Measurements from ENCODE around the gene ARMC10.
"Not testable (repeated sequence)": the region's sequence is repeated elsewhere in the genome, so short reads cannot be mapped to it uniquely, and the experiment has no call there.

The ARMC10 gene

GRCh38 chr7:103074519-103075336, at the start of gene ARMC10, which contains the start of gene FBXL13:
ARMC10 (plus strand) TSS chr7:103075140; CDS start chr7:103075273, 133 bp downstream.
FBXL13 (minus strand) TSS chr7:103074796.
- DNase-seq = peak; percentile 91

GRCh38 chr7:103025341-103025740, 49.6 kb upstream of the ARMC10 start:
- DNase-seq = peak; percentile 92

GRCh38 chr7:103031024-103031423, 43.9 kb upstream of the ARMC10 start:
- no peak for DNase-seq

GRCh38 chr7:103031781-103032180, 43.2 kb upstream of the ARMC10 start:
- no peak for DNase-seq

GRCh38 chr7:103034318-103034717, 40.6 kb upstream of the ARMC10 start:
- not testable (repeated sequence) for DNase-seq

- DNase-seq = no peak
Observed at GRCh38 chr7:103037476-103037822, 37.5 kb upstream of the ARMC10 start.

GRCh38 chr7:103037823-103038739, 36.9 kb upstream of the ARMC10 start:
- not testable (repeated sequence) for DNase-seq

- DNase-seq = peak; percentile 18
Observed at GRCh38 chr7:103041815-103042214, 33.1 kb upstream of the ARMC10 start.

GRCh38 chr7:103048833-103049232, 26.1 kb upstream of the ARMC10 start:
- peak; percentile 56 for DNase-seq

- no peak for DNase-seq
Observed at GRCh38 chr7:103051519-103051918, 23.4 kb upstream of the ARMC10 start.

GRCh38 chr7:103056006-103056405, 18.9 kb upstream of the ARMC10 start:
- DNase-seq = not testable (repeated sequence)

- no peak for DNase-seq
Observed at GRCh38 chr7:103058122-103058521, 16.8 kb upstream of the ARMC10 start.

- DNase-seq = no peak
Observed at GRCh38 chr7:103059471-103059870, 15.5 kb upstream of the ARMC10 start.

- DNase-seq = no peak
Observed at GRCh38 chr7:103063895-103064294, 11.0 kb upstream of the ARMC10 start.

GRCh38 chr7:103065667-103066066, 9.3 kb upstream of the ARMC10 start:
- DNase-seq = peak; percentile 47

GRCh38 chr7:103068414-103069403, 6.2 kb upstream of the ARMC10 start:
- DNase-seq = no peak

- no peak for DNase-seq
Observed at GRCh38 chr7:103071000-103071399, 3.9 kb upstream of the ARMC10 start.

- DNase-seq = no peak
Observed at GRCh38 chr7:103073989-103074518, 886 bp upstream of the ARMC10 start.

GRCh38 chr7:103075337-103075918, 488 bp downstream of the ARMC10 start:
- DNase-seq = peak; percentile 38

GRCh38 chr7:103076764-103077163, 1.8 kb downstream of the ARMC10 start:
- no peak for DNase-seq

GRCh38 chr7:103077318-103077717, 2.4 kb downstream of the ARMC10 start:
- no peak for DNase-seq

- DNase-seq = not testable (repeated sequence)
Observed at GRCh38 chr7:103078226-103078625, 3.3 kb downstream of the ARMC10 start.
